Pancreas (tissue), 10 donors: Measurements from ENCODE around the gene EPHA3. TPM values are rescaled to one million over a fixed set of nuclear protein-coding genes. Genes with fewer than 3 reads are reported as not detected.

Source experiments
- ATAC-seq, 4 donors: fragments of 200-7000 bp; cut with Tn5 transposase; one replicate each; pipeline versions ENCODE4 v1.8.0 to v1.9.1; 2020; ENCODE audit warnings: mild to moderate bottlenecking in 4 of 4, moderate library complexity in 4 of 4
- DNase-seq, 6 donors: peaks; one replicate each; pipeline ENCODE4 v3.0.0-alpha.2; 2020
- FAIRE-seq: peaks from 2 replicates; lab custom pipeline; 2012; peaks lifted over from hg19 to GRCh38; lab: Jason Lieb, UNC
- H3K27ac ChIP-seq, 4 donors: fragments of 200-600 bp; sonication (generic); 1 replicate in 3 of 4; 2 replicates in 1 of 4; pipeline versions ENCODE4 v1.5.0 to v1.8.0; 2020
- H3K27me3 ChIP-seq, 4 donors: fragments of 200-600 bp; one replicate each; pipeline ENCODE4 v1.8.0; 2021
- H3K36me3 ChIP-seq, 3 donors: fragments of 200-600 bp; sonication (generic) in 1 of 3; one replicate each; pipeline versions ENCODE4 v1.5.0 to v1.8.0; 2020 to 2021
- H3K4me1 ChIP-seq, 3 donors: fragments of 200-600 bp; one replicate each; pipeline ENCODE4 v1.8.0; 2021
- H3K4me3 ChIP-seq, 4 donors: fragments of 200-600 bp; sonication (generic) in 2 of 4; one replicate each; pipeline versions ENCODE4 v1.5.0 to v1.8.0; 2020 to 2021
- H3K9me3 ChIP-seq, 4 donors: fragments of 200-600 bp; one replicate each; pipeline ENCODE4 v1.8.0; 2021
- WGBS, 2 donors: extraction: QIAGEN DNeasy Blood & Tissue Kit; methylation state at CpG; one replicate each; pipeline ENCODE4 v1.1.7; 2013; 5-methylcytosine and 5-hydroxymethylcytosine counted together
- intact Hi-C, 3 donors: fragments of 100-400 bp; cut with DNase I; formaldehyde crosslinking; loops; one replicate each; pipeline versions ENCODE4 v1.11.1 to v1.14.2; 2022
- polyA plus RNA-seq, 2 donors: library from polyadenylated mRNA; stranded (reverse); fragments of 200-250 nt; gene quantifications; one replicate each; pipeline ENCODE4 v1.2.3, GENCODE V29; 2013
- total RNA-seq, 6 donors: library from RNA; stranded (reverse); fragmentation: NEBNext Ultra II Directional in 4 of 6; extraction: Animal tissue kit (Norgen Biotek cat#: 25700) in 4 of 6; gene quantifications; one replicate each; pipeline versions ENCODE4 v1.2.1 to v1.2.4, GENCODE V29; 2021 to 2023
- TF ChIP-seq, protein P1 (sequence below), 4 donors: fragments of 200-600 bp; sonication (generic) in 3 of 4; IDR thresholded peaks; one replicate each; pipeline versions ENCODE4 v1.5.0 to v1.8.0; 2021; ENCODE audit warnings: antibody characterized with exemption in 4 of 4
- donor health status: healthy with polysubstance abuse.
- donor health status: DM: no; HTN: no; CAD: no; lungs with moderate emphysema.
- donor health status: DM: no; HTN: no; CAD: no.
- donor health status: control.
- donor health status: control.
- donor health status: Bipolar disorder and iron deficiency.
- donor health status: DM: yes; HTN: yes; CAD: no.
- donor health status: DM: no; HTN: no; CAD: no.
- donor health status: DM: no; HTN: no; CAD: no.
- donor health status: DM: yes; HTN: yes; CAD: no.

Gene EPHA3
- total and polyA plus RNA-seq, 8 donors: 0.27 to 7.7 (median 0.80) TPM

DNA sequence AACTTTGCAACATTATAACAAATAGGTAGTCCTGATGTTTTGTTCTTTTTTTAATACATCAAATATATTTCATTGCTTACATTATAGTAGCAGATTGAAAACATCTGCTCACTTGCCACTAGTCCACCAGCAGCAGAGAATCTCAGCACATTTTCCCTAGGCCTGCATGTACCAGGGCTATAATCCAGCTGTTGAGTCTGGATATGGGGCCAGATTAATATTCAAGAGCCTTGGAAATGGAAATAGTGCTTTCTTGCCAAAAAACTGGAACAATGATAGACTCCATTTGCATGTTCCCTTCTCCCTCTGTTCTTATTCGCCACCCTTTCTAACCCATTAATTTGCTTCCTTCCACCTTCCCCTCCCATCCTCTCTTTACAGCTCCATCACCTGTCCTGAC, 288.0 kb downstream of the EPHA3 start:
- Histone ChIP-seq H3K27me3 (no peaks in the 10 kb centered on the region), H3K36me3 (no peaks in the 10 kb centered on the region), H3K4me3 (no peak overlapping the region), H3K9me3 (no peaks in the 10 kb centered on the region), H3K4me1 (no peaks in the 10 kb centered on the region), H3K27ac (no peak overlapping the region)
- no peak for ATAC-seq
- 87 to 88% methylated on average over 1 of the region's 1 CpG for WGBS, 2 donors
- TF ChIP-seq, protein P1, sequence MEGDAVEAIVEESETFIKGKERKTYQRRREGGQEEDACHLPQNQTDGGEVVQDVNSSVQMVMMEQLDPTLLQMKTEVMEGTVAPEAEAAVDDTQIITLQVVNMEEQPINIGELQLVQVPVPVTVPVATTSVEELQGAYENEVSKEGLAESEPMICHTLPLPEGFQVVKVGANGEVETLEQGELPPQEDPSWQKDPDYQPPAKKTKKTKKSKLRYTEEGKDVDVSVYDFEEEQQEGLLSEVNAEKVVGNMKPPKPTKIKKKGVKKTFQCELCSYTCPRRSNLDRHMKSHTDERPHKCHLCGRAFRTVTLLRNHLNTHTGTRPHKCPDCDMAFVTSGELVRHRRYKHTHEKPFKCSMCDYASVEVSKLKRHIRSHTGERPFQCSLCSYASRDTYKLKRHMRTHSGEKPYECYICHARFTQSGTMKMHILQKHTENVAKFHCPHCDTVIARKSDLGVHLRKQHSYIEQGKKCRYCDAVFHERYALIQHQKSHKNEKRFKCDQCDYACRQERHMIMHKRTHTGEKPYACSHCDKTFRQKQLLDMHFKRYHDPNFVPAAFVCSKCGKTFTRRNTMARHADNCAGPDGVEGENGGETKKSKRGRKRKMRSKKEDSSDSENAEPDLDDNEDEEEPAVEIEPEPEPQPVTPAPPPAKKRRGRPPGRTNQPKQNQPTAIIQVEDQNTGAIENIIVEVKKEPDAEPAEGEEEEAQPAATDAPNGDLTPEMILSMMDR (IDR thresholded peaks at IDR 0.05): no peak
- FAIRE-seq: no peak
- intact Hi-C loops: no loop called here
- DNase-seq: no peak

DNA sequence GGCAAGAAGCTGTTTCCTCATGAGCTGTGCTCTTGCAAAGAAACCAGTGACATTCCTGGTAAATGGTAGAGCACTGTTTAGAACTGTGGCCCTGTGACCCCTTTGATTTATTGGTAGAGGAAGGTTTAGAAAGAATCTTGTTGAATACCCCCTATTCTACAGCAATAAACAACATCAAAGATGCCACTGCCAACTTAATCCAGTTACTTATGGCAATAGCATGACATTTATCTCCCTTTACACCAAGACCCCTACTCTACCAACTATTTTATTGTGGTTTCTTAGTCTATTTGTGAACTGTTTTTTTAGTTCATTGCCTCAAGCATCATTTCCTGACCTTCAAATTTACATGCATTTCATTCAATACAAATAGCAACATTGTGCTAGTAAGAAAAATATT, 288.6 kb downstream of the EPHA3 start:
- Histone ChIP-seq H3K36me3 (no peaks in the 10 kb centered on the region), H3K4me3 (no peak overlapping the region), H3K4me1 (no peaks in the 10 kb centered on the region), H3K9me3 (no peaks in the 10 kb centered on the region), H3K27me3 (no peaks in the 10 kb centered on the region), H3K27ac (no peak overlapping the region)
- intact Hi-C loops: no loop called here
- FAIRE-seq (no peak), ATAC-seq (no peak), DNase-seq (no peak)
- TF ChIP-seq, protein P1 (IDR thresholded peaks at IDR 0.05): no peak

DNA sequence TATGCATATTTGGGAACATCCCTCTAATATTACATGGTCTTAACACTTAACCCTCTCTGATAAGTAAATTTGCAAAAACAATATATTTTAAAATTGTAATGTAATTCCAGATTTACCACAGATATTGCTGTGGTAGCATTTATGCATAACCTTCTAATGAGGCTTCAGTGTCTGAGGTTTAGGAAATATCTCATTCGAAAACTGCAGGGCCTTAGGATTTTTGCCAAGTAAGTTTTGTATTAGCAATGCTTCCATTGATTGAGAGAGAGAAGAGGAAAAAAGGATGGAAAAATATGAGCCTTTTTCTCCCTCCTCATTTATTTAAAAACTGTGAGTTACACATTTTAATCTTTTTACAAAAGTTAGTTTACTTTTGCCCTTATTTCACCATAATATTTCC, 294.6 kb downstream of the EPHA3 start:
- Histone ChIP-seq H3K4me1 (no peaks in the 10 kb centered on the region), H3K36me3 (no peaks in the 10 kb centered on the region), H3K27me3 (no peaks in the 10 kb centered on the region), H3K27ac (no peak overlapping the region), H3K4me3 (no peak overlapping the region), H3K9me3 (no peaks in the 10 kb centered on the region)
- ATAC-seq: no peak
- no peak for FAIRE-seq
- no peak for DNase-seq
- 62 to 66% methylated on average over 1 of the region's 1 CpG for WGBS, 2 donors
- intact Hi-C loops: no loop called here
- TF ChIP-seq, protein P1 (IDR thresholded peaks at IDR 0.05): no peak

DNA sequence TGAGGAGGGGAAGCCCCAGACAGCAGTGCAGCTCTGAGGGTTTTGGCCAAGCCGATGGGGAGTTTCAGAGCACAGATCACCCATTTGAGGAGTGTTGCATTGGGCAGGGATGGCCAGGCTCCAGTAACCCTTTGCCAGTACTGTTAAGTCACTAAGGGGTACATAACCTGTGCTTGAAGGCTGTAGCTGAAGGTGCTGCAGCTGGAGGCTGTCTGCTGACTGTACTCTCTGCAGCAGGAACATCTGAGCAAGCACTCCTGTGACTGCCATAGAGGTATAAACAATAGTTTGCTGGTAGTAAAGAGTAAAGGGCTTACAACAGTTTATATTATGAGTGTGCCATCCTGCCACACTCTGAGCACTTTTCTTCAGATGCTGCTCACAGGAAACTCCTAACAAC, 297.8 kb downstream of the EPHA3 start:
- Histone ChIP-seq H3K4me3 (no peak overlapping the region), H3K9me3 (no peaks in the 10 kb centered on the region), H3K36me3 (no peaks in the 10 kb centered on the region), H3K4me1 (no peaks in the 10 kb centered on the region), H3K27me3 (no peaks in the 10 kb centered on the region), H3K27ac (no peak overlapping the region)
- intact Hi-C loops: no loop called here
- no peak for DNase-seq
- TF ChIP-seq, protein P1 (IDR thresholded peaks at IDR 0.05): no peak
- ATAC-seq: no peak
- 36 to 38% methylated on average over 1 of the region's 1 CpG for WGBS, 2 donors
- FAIRE-seq: no peak

DNA sequence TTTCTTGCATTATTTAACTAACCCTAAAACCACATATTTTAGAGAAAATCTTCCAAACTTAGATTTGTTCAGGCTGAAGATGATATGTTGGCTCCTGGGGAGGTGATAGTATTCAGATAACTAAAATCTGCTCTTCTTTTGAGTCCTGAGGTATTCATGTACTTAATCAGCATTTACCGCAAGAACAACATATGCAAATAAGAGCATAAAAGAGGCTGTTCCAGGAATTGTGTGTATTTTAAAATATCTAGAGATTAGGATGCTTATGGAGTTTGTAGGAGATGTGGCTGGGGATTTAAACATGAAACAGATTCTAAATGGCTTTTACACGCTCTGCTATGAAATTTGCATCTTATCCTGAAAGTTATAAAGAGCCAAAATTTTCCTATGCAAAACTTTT, 298.2 kb downstream of the EPHA3 start:
- intact Hi-C loops: no loop called here
- H3K9me3 ChIP-seq: no peaks in the 10 kb centered on the region

More for the DNA sequence above, 298.2 kb downstream of the EPHA3 start:
- no peak for FAIRE-seq
- no peaks in the 10 kb centered on the region for H3K36me3 ChIP-seq
- H3K27me3 ChIP-seq: no peaks in the 10 kb centered on the region
- 70 to 80% methylated on average over 2 of the region's 2 CpGs for WGBS, 2 donors
- TF ChIP-seq, protein P1 (IDR thresholded peaks at IDR 0.05): no peak
- no peak overlapping the region for H3K27ac ChIP-seq
- DNase-seq: no peak
- no peak for ATAC-seq
- H3K4me3 ChIP-seq: no peak overlapping the region
- H3K4me1 ChIP-seq: no peaks in the 10 kb centered on the region
